Keratinocyte (primary cell): ENCODE results near the gene MIGA2. TPM values are rescaled to one million over a fixed set of nuclear protein-coding genes. Genes with fewer than 3 reads are reported as not detected.
"Not testable (repeated sequence)": the region's sequence is repeated elsewhere in the genome, so short reads cannot be mapped to it uniquely, and the experiment has no call there.

Experiments used
- DNase-seq: peaks from one replicate; pipeline ENCODE4 v3.0.0-alpha.2; 2011; ENCODE audit warnings: low read depth, missing footprints, low spot score
- FAIRE-seq: peaks from 2 replicates; lab custom pipeline; 2011; peaks lifted over from hg19 to GRCh38; lab: Jason Lieb, UNC
- H2AFZ ChIP-seq: 2 replicates; pipeline ENCODE4 v1.6.0; 2012; ENCODE audit warnings: low read length, control low read depth, inconsistent platforms; ENCODE audit not compliant: control insufficient read depth
- H3K27ac ChIP-seq: 2 replicates; pipeline ENCODE4 v1.5.1; 2011; ENCODE audit warnings: low read length; ENCODE audit not compliant: control insufficient read depth, insufficient read depth
- H3K27me3 ChIP-seq: 3 replicates; pipeline ENCODE4 v1.6.0; 2011; ENCODE audit warnings: low read length; ENCODE audit not compliant: control insufficient read depth, insufficient read depth; ENCODE audit errors: extremely low read depth
- H3K36me3 ChIP-seq, 2 experiments: 2 replicates in 1 of 2; 3 replicates in 1 of 2; pipeline ENCODE4 v1.5.1; 2011; ENCODE audit warnings: low read length in 2 of 2, mild to moderate bottlenecking in 1 of 2; ENCODE audit not compliant: control insufficient read depth in 2 of 2, insufficient read depth in 2 of 2; ENCODE audit errors: extremely low read depth in 1 of 2
- H3K4me1 ChIP-seq: 3 replicates; pipeline ENCODE4 v1.5.1; 2011; ENCODE audit warnings: low read length; ENCODE audit not compliant: control insufficient read depth, insufficient read depth; ENCODE audit errors: extremely low read depth
- H3K4me2 ChIP-seq: 3 replicates; pipeline ENCODE4 v1.6.0; 2011; ENCODE audit warnings: low read depth, low read length; ENCODE audit not compliant: control insufficient read depth, insufficient read depth; ENCODE audit errors: extremely low read depth
- H3K4me3 ChIP-seq, 3 experiments: fragments of 200-600 bp in 1 of 3; sonication (generic) in 1 of 3; 2 replicates in 2 of 3; 3 replicates in 1 of 3; pipeline ENCODE4 v1.5.1; 2011 to 2016; ENCODE audit warnings: low read length in 3 of 3, mild to moderate bottlenecking in 3 of 3, control low read depth in 2 of 3, inconsistent platforms in 1 of 3, low read depth in 1 of 3, mixed read lengths in 1 of 3, mixed run types in 1 of 3, moderate library complexity in 1 of 3; ENCODE audit not compliant: control insufficient read depth in 2 of 3, insufficient read depth in 2 of 3; ENCODE audit errors: extremely low read depth in 1 of 3
- H3K79me2 ChIP-seq: 2 replicates; pipeline ENCODE4 v1.6.0; 2012; ENCODE audit warnings: low read length; ENCODE audit not compliant: control insufficient read depth, insufficient read depth
- H3K9ac ChIP-seq: 3 replicates; pipeline ENCODE4 v1.6.0; 2011; ENCODE audit warnings: low read length; ENCODE audit not compliant: control insufficient read depth, insufficient read depth; ENCODE audit errors: extremely low read depth
- H3K9me1 ChIP-seq: 3 replicates; pipeline ENCODE4 v1.6.0; 2011; ENCODE audit warnings: low read length; ENCODE audit not compliant: control insufficient read depth, insufficient read depth; ENCODE audit errors: extremely low read depth
- H3K9me3 ChIP-seq: 2 replicates; pipeline ENCODE4 v1.5.1; 2012; ENCODE audit warnings: low read depth, low read length; ENCODE audit not compliant: control insufficient read depth
- H4K20me1 ChIP-seq: 3 replicates; pipeline ENCODE4 v1.6.0; 2011; ENCODE audit warnings: low read length; ENCODE audit not compliant: control insufficient read depth, insufficient read depth; ENCODE audit errors: extremely low read depth
- EZH2 ChIP-seq: IDR thresholded peaks from one replicate; pipeline ENCODE4 v1.6.1; 2012; ENCODE audit warnings: inconsistent platforms, mild to moderate bottlenecking, low read length, moderate library complexity
- dilution Hi-C: fragments of 300-500 bp; cut with MboI; formaldehyde crosslinking; loops from one replicate; pipeline ENCODE4 v1.7.0; 2020; ENCODE audit warnings: low sequenced_read_pairs; ENCODE audit not compliant: extremely low pct_ligation_motif_present
- polyA plus RNA-seq, 5 experiments: library from polyadenylated mRNA; depleted of rRNA in 3 of 5; stranded (reverse) in 3 of 5; stranded (forward) in 1 of 5; unstranded in 1 of 5; fragments of >200 nt; gene quantifications; 1 replicate in 1 of 5; 2 replicates in 3 of 5; 3 replicates in 1 of 5; pipeline versions ENCODE4 v1.2.1 to v1.2.3, GENCODE V29; 2011 to 2012; ENCODE audit warnings: missing spikeins in 2 of 5, low read depth in 1 of 5, low replicate concordance in 1 of 5
- TF ChIP-seq, protein P1 (sequence below), 3 experiments: IDR thresholded peaks in 1 of 3; conservative IDR thresholded peaks in 1 of 3; optimal IDR thresholded peaks in 1 of 3; 2 replicates in 2 of 3; 3 replicates in 1 of 3; pipeline versions ENCODE3 to v1.5.1; 2011; ENCODE audit warnings: low read length in 3 of 3, mild to moderate bottlenecking in 3 of 3, moderate library complexity in 2 of 3, control low read depth in 1 of 3, inconsistent platforms in 1 of 3; ENCODE audit not compliant: insufficient read depth in 2 of 3; ENCODE audit errors: extremely low read depth in 1 of 3

The MIGA2 gene
- polyA plus RNA-seq, 1 donor (not counting 4 experiments of a cell fraction or from before 2014, with no cell fraction given): 8.5 TPM

DNA sequence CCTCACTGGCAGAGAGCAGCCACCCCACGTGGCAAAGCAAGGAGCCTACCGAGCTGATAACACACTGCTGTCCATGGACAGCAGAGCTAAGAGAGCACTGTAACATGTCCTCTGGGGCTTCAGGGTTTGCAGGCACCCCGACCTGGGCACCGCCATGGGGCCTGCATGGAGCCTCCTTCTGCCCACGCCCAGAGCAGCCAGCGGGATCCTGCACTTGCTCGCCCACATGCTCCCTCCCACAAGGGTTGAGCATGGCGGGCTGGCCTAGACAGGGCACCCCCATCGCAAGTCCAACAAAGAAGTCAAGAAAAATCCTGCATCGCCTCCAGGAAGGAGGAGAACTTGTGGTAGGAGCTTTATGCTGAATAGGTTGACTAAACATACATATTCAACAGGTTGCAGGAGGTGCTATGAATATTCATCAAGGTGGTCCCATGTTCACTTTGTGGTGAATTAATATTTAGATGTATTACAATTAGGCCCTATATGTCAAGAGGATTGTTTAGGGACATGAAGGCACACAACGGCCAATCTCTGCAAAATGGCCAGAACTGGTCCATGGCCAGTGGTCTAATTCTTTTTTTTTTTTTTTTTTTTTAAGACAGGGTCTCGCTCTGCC, 3.8 kb upstream of the MIGA2 start:
- H3K9me1 ChIP-seq: peaks cover 4% of the 10 kb centered on the region
- dilution Hi-C loops: no loop called here
- H3K4me1 ChIP-seq: peaks cover 22% of the 10 kb centered on the region
- no peaks in the 10 kb centered on the region for H4K20me1 ChIP-seq
- no peaks in the 10 kb centered on the region for H3K27me3 ChIP-seq
- no peak for TF ChIP-seq EZH2
- TF ChIP-seq, protein P1, sequence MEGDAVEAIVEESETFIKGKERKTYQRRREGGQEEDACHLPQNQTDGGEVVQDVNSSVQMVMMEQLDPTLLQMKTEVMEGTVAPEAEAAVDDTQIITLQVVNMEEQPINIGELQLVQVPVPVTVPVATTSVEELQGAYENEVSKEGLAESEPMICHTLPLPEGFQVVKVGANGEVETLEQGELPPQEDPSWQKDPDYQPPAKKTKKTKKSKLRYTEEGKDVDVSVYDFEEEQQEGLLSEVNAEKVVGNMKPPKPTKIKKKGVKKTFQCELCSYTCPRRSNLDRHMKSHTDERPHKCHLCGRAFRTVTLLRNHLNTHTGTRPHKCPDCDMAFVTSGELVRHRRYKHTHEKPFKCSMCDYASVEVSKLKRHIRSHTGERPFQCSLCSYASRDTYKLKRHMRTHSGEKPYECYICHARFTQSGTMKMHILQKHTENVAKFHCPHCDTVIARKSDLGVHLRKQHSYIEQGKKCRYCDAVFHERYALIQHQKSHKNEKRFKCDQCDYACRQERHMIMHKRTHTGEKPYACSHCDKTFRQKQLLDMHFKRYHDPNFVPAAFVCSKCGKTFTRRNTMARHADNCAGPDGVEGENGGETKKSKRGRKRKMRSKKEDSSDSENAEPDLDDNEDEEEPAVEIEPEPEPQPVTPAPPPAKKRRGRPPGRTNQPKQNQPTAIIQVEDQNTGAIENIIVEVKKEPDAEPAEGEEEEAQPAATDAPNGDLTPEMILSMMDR (optimal IDR thresholded peaks at IDR 0.05 in 1 of 3, IDR thresholded peaks at IDR 0.05 in 1 of 3, conservative IDR thresholded peaks at IDR 0.05 in 1 of 3; ENCODE audit: extremely low read depth in 1 of 3, insufficient read depth in 2 of 3, low read length in 3 of 3): no peak
- no peak for FAIRE-seq
- H3K36me3 ChIP-seq: no peaks in the 10 kb centered on the region
- H3K4me3 ChIP-seq: no peak overlapping the region
- H3K9me3 ChIP-seq: no peaks in the 10 kb centered on the region
- H3K9ac ChIP-seq: no peak overlapping the region
- peaks cover 12% of the 10 kb centered on the region for H3K79me2 ChIP-seq
- H2AFZ ChIP-seq: no peak overlapping the region
- no peak overlapping the region for H3K4me2 ChIP-seq
- DNase-seq: no peak
- no peak overlapping the region for H3K27ac ChIP-seq

DNA sequence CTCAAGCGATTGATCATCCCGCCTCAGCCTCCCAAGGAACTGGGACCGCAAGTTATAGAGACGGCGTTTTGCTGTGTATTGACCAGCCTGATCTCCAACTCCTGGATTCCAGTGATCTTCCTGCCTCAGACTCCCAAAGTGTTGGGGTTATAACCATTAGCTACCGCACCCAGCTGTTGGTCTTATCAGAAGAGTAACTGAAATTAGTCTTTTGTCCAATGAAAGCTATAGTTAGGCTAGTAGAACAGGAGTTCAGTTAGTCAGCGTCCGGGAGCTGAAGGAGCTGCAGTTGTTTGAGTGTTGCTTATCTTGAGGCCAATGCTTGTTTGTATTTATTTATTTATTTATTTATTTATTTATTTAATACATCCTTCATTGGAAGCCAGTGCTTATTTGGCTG, 3.2 kb upstream of the MIGA2 start:
- Histone ChIP-seq H3K36me3 (no peaks in the 10 kb centered on the region), H3K4me2 (no peak overlapping the region), H2AFZ (no peak overlapping the region), H3K9ac (no peak overlapping the region), H3K79me2 (peaks cover 15% of the 10 kb centered on the region), H3K27me3 (no peaks in the 10 kb centered on the region), H3K4me3 (no peak overlapping the region), H3K27ac (no peak overlapping the region), H3K9me3 (no peaks in the 10 kb centered on the region), H3K9me1 (peaks cover 4% of the 10 kb centered on the region), H3K4me1 (peaks cover 28% of the 10 kb centered on the region), H4K20me1 (no peaks in the 10 kb centered on the region)
- FAIRE-seq: no peak
- TF ChIP-seq, protein P1 (optimal IDR thresholded peaks at IDR 0.05 in 1 of 3, IDR thresholded peaks at IDR 0.05 in 1 of 3, conservative IDR thresholded peaks at IDR 0.05 in 1 of 3; ENCODE audit: extremely low read depth in 1 of 3, insufficient read depth in 2 of 3, low read length in 3 of 3): no peak
- TF ChIP-seq EZH2: no peak
- DNase-seq: no peak
- dilution Hi-C loops: no loop called here

DNA sequence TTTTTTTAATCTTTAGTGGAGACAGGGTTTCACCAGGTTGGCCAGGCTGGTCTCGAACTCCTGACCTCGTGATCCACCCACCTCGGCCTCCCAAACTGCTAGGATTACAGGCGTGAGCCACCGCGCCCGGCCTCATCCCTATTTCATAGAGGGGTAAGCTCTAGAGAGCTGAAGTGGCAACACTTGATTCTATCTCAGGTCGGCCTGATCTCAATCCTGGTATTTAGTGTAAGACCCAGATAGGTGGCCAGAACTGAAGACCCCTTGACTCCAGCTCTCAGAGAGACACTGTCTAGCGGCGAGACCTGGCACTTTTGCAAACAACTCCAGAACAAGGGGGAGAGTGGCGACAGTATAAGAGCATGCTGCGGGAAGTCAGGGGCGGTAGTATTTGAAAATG, 588 bp upstream of the MIGA2 start:
- H3K9me1 ChIP-seq, H3K9me3 ChIP-seq, DNase-seq, H3K36me3 ChIP-seq, FAIRE-seq, H3K27me3 ChIP-seq, H4K20me1 ChIP-seq, dilution Hi-C loops: not testable (repeated sequence)
- peaks cover 26% of the 10 kb centered on the region for H3K79me2 ChIP-seq
- peak overlapping the region; percentile 99 for H2AFZ ChIP-seq
- H3K4me3 ChIP-seq: peak overlapping the region; percentile 14 to 93 (median 93)
- H3K9ac ChIP-seq: peak overlapping the region; percentile 62
- peak overlapping the region; percentile 49 for H3K27ac ChIP-seq
- H3K4me2 ChIP-seq: peak overlapping the region; percentile 93
- H3K4me1 ChIP-seq: peaks cover 17% of the 10 kb centered on the region
